Neural progenitor cell (in vitro differentiated cells): ENCODE results near the gene PPARA.

ENCODE experiments used
- EZH2 ChIP-seq: fragments of 200-600 bp; sonication (generic); IDR thresholded peaks from 2 replicates; pipeline ENCODE4 v1.6.1; 2017; ENCODE audit warnings: antibody characterized with exemption, mild to moderate bottlenecking, moderate library complexity
- EZH2phosphoT487 ChIP-seq: fragments of 200-600 bp; sonication (generic); IDR thresholded peaks from 2 replicates; pipeline ENCODE4 v1.6.1; 2017; ENCODE audit warnings: antibody characterized with exemption
- TF ChIP-seq, protein P1 (sequence below): fragments of 200-600 bp; sonication (generic); IDR thresholded peaks from 2 replicates; pipeline ENCODE4 v1.5.1; 2017; ENCODE audit warnings: antibody characterized with exemption, mild to moderate bottlenecking

DNA sequence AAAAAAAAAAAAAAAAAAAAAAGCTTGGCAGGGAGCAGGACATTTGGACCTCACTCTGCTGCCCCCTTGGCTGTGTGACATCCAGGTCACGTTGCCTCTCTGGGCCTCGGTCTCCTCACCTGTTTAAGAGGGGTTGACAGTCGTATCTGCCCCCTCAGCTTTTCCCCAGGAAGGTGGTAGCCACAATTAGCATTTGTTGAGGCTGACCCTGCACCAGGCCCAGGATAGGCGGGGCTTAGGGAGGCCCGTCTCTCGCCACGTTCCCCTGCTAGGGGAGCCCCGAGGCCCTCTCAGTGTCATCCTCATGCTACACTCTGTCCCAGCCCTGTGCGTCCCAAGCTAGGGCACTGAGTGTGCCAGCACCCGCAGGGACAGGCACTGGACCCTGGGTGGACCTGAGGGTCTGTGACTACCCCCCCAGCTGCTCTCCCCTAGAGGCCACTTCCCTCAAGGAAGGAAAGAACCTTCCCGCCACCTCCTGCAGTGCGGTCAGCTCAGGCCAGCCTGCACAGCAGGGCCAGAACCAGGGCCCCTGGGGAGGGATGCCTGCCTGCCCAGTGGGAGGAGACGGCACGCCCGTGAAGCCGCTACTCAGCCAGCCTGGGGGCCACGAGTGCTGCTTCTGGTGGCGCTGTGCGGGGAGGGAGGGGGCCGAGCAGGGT lies 38.5 kb upstream of the PPARA start:
- TF ChIP-seq, protein P1, sequence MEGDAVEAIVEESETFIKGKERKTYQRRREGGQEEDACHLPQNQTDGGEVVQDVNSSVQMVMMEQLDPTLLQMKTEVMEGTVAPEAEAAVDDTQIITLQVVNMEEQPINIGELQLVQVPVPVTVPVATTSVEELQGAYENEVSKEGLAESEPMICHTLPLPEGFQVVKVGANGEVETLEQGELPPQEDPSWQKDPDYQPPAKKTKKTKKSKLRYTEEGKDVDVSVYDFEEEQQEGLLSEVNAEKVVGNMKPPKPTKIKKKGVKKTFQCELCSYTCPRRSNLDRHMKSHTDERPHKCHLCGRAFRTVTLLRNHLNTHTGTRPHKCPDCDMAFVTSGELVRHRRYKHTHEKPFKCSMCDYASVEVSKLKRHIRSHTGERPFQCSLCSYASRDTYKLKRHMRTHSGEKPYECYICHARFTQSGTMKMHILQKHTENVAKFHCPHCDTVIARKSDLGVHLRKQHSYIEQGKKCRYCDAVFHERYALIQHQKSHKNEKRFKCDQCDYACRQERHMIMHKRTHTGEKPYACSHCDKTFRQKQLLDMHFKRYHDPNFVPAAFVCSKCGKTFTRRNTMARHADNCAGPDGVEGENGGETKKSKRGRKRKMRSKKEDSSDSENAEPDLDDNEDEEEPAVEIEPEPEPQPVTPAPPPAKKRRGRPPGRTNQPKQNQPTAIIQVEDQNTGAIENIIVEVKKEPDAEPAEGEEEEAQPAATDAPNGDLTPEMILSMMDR: no peak
- TF ChIP-seq EZH2phosphoT487 (no peak), EZH2 (no peak)
